HG03139 (cell line): ENCODE measurements around the gene RIMKLB.
"Not testable (repeated sequence)": the region's sequence is repeated elsewhere in the genome, so short reads cannot be mapped to it uniquely, and the experiment has no call there.

Source experiments
- ATAC-seq: cut with Tn5 transposase; IDR thresholded peaks from one replicate; pipeline ENCODE4 v1.9.1; 2021; ENCODE audit not compliant: unreplicated experiment

RIMKLB gene

DNA sequence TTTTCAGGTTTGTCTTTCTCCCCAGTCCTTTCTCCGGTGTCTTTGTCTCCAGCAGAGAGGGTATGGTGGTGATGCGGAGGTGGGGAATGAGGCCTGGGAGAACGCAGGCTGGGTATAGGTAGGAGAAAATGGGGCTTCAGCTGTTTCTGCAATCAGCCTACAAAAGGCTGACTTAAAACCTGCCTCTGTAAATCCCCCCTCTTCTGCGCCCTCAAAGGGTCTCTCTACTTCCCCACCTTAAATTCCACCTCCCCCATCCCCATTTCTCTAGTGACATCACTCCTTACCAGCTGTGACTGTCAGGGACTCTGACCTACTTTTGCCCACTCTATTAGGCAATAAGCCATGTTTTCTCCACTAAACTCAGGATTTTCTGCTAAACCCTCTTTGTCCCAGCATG is 8.1 kb upstream of the RIMKLB start:
- ATAC-seq, result no peak

DNA sequence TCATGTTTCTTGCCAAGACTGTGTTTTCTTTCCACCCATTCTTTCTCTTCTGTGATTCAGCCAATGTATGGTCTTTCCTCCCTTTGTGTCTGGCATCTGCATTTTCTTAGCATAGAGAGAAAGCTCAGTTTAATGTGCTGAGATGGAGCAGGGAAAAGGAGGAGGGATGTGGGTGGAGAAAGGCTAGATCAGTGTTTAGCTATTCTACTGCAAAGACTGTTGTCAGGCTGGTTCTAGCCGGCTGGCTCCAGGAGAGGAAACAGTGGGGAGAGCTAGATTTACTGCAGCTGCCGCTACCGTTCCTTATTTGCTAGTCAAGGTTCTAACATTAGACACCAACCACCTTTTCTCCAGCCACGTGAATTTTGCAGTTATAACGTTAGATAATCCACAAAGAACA is 5.2 kb upstream of the RIMKLB start:
- ATAC-seq, result no peak

- no peak for ATAC-seq
Observed at GRCh38 chr12:8695116-8695515, 2.7 kb upstream of the RIMKLB start.

DNA sequence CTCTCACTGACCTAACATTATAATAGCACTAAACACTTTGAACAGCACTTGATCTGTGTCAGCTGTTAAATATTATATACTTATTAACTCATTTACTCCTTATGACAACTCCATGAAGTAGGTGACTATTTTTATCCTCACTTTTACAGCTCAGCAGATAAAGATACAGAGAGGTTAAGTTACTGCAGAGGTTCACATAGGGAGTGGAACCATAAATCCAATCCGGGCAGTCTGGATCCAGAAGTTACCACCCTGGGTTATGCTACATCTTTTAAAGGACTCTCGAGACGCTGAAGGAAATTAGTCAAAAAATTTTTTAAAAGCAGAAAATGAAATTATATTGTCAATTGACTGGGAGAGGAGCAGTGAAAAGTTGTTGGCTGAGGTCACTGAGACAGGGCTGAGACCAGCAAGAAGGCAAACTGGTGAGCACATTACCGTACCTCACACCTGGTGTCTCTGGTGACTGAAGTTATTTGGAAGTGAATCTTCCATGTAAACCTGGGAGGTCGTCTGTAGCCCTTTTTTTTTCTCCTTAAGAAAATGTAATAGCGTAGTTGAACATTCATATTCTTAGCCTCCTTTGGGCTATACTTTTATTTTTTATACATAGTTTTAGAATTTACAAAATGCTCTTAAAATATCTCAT is 1.2 kb upstream of the RIMKLB start:
- no peak for ATAC-seq

GRCh38 chr12:8697120-8697475 is 693 bp upstream of the RIMKLB start:
- no peak for ATAC-seq

GRCh38 chr12:8698132-8698851 is 501 bp downstream of the RIMKLB start:
- ATAC-seq, result peak; percentile 26

- ATAC-seq, result no peak
Observed at GRCh38 chr12:8698879-8699278, 1.1 kb downstream of the RIMKLB start.

GRCh38 chr12:8699714-8700113 is 1.9 kb downstream of the RIMKLB start:
- no peak for ATAC-seq

GRCh38 chr12:8701046-8701660 is 3.4 kb downstream of the RIMKLB start:
- ATAC-seq, result no peak

DNA sequence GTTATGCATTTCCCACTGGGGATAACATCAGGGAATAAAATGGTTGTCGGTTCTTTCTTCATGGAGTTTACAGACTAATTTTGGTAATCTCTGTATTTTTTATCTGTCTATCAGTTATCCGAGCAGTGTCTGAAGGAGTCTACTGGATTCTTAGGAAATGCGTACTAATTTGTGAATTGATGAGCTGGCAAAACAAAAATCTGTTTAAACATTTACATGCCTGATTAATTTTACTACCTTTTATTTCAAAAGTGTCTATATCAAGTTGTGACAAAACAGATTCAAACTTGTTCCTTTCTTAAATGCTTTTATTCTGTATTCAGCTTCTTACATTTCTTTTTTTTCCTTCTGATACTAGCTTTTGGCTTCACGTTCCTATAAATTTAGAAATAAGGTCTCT is 4.4 kb downstream of the RIMKLB start:
- no peak for ATAC-seq

GRCh38 chr12:8709124-8709830 is 11.5 kb downstream of the RIMKLB start:
- ATAC-seq, result no peak

GRCh38 chr12:8712572-8712971 is 14.8 kb downstream of the RIMKLB start:
- no peak for ATAC-seq

DNA sequence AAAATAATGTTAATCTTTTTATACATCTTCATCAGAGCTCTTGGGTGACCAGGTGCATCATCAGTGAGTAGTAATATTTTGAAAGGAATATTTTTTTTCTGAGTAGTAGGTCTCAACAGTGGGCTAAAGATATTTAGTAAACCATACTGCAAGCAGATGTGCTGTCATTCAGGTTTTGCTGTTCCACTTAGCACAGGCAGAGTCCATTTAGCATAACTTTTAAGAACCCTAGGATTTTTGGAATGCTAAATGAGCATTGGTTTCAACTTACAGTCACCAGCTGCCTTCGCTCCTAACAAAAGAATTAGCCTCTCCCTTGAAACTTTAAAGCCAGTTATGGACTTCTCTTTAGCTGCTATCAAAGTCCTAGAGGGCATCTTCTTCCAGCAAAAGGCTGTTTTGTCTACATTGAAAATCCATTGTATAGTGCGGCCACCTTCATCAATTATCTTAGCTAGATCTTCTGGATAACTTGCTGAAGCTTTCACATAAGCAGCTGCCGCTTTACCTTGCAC is 24.6 kb downstream of the RIMKLB start:
- ATAC-seq, result no peak

- no peak for ATAC-seq
Observed at GRCh38 chr12:8734873-8735381, 37.1 kb downstream of the RIMKLB start.

GRCh38 chr12:8742501-8742900 is 44.7 kb downstream of the RIMKLB start:
- ATAC-seq, result no peak

GRCh38 chr12:8743121-8743520 is 45.3 kb downstream of the RIMKLB start:
- ATAC-seq, result not testable (repeated sequence)

- not testable (repeated sequence) for ATAC-seq
Observed at GRCh38 chr12:8745631-8746030, 47.8 kb downstream of the RIMKLB start.

DNA sequence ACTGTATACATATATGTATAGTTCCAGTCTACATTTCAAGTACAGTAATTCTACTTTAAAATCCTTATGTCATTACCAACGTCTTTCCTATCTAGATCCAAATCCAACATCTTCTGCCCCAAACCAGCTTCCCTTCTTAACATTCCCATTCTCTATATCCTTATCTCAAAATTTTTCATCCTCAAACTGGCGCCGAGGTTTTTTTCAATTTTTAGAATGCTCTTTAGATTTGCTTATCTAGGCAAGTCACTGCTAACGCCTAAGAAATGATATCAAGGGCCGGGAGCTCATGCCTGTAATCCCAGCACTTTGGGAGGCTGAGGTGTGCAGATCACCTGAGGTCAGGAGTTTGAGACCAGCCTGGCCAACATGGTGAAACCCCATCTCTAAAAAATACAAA is 48.3 kb downstream of the RIMKLB start:
- ATAC-seq, result no peak

DNA sequence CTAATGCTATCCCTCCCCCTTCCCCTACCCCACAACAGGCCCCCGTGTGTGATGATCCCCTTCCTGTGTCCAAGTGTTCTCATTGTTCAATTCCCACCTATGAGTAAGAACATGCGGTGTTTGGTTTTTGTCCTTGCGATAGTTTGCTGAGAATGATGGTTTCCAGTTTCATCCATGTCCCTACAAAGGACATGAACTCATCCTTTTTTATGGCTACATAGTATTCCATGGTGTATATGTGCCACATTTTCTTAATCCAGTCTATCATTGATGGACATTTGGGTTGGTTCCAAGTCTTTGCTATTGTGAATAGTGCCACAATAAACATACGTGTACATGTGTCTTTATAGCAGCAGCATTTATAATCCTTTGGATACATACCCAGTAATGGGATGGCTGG is 62.3 kb downstream of the RIMKLB start:
- not testable (repeated sequence) for ATAC-seq

DNA sequence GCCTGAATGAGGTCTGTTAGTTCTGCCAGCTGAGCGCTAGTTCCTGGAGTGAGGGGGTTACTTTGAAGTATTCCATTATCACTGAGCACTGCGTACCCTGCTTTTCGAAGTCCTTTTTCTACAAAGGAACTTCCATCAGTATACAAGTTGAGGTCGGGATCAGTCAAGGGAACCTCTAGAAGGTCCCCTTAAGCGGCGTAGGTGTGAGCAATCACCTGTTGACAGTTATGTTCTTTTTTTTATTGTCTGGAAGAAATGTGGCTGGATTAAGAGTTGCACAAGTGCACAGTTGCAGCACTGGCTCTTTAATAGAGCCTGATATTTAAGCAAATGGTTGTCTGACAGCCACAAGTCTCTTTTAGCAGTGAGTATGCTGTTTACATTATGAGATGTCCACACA is 64.9 kb downstream of the RIMKLB start:
- not testable (repeated sequence) for ATAC-seq

DNA sequence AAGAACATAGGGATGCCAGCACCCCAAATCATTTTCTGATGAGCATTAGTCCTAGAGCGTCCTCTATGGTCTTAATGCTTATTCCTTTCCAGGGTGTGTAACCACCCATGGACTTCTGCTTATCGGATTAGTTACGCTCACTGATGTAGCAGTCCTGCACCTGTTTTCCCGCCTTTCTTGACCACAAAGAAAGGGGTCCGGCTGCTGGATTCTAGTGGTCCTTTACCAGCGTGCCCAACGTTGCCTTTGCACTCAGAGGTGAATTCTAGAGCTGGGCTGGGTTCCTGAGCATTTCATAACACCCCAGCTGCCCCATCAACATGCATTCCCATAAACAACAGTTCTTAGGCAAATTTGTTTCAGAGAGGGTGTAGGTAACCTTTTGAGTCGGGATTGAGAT is 68.3 kb downstream of the RIMKLB start:
- ATAC-seq, result not testable (repeated sequence)
